Stimulated activated CD8-positive, alpha-beta memory T cell treated with anti-CD3 and anti-CD28 coated beads, Interleukin-15, amount 100 ng/mL, for 4 hours (primary cell): ENCODE results near the gene TSC22D4.
"Not testable (repeated sequence)": the region's sequence is repeated elsewhere in the genome, so short reads cannot be mapped to it uniquely, and the experiment has no call there.

ENCODE experiments used
- DNase-seq, 2 donors: peaks; one replicate each; pipeline ENCODE4 v3.0.0-alpha.2; 2020; ENCODE audit warnings: low read depth in 2 of 2

The TSC22D4 gene

DNA sequence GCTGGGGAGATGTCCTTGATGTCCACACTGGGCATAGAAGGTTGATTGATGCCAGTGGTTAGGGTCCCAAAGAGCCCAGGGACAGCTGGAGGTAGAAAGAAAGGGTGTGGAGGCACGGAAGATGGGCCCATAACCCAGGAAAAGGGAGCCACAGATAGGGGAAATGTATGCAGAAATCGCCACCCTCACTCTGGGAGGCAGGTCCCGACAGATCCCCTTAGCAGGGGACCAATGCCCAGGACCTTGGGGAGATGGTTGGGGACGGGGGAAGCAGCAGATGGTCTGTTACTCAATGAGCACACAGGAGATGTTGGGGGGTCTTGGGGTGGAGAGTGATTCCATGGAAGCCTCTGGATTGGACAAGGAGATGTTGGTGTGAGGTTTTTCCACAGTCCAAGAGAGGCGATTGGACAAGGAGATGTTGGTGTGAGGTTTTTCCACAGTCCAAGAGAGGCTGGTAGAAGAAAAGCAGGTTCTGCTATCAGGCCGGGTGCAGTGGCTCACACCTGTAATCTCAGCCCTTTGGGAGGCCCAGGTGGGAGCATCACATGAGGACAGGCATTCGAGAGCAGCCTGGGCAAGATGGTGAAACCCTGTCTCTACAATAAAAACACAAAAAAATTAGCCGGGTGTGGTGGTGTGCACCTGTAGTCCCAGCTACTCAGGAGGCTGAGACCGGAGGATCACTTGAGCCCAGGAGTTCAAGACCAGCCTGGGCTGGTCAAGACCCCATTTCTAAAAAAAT lies 35.7 kb downstream of the TSC22D4 start:
- DNase-seq = no peak

DNA sequence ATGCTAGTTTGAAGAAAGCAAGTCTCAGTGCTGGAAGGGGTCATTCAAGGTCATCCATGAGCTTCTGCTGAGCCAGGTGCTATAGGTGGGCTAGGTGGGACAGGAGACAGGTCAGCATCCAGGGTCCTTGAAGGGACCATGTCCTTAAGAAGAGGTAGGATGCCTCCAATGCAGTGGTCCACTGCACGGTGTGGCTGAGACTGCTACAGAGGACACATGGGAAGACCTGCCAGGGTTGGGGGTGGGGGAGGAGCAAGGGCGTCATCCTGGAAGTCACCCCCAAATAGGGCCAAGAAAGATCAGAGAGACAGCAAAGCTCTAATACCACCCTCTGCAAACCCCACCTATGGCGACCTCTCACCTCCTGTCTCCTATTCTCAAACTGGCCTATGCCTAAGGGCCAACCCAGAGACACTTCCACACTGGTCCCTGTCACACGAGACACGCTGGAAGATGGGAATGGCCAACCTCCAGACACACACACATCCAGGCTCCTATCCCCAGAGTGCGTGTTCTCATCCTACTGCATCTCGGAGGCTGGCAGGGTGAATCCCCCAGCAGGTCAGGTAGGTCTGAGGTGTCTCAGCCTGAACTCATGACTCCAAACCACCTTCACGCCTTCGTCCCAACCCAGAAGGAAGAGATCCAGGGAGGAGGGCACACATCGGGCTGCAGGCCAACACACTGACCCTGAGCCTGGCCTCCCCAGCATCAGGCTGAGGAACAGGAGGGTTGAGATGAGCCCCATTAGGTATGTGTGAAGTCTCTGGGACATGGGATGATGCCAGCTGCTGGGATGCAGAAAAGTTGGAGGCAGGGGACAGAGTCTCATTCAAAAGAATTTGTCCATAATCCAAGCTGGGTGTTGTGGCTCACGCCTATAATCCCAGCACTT lies 37.1 kb downstream of the TSC22D4 start:
- DNase-seq = no peak

DNA sequence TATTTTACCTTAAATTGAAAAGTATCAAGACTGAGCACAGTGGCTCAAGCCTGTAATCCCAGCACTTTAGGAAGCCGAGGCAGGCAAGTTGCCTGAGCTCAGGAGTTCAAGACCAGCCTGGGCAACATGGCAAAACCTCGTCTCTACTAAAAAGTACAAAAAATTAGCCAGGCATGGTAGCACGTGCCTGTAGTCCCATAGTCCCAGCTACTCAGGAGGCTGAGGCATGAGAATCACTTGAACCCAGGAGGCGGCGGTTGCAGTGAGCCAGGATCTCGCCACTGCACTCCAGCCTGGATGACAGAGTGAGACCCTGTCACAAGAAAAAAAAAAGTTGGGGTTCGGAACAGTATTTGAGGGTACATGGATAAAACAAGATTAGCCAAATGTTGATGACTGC lies 39.8 kb downstream of the TSC22D4 start:
- DNase-seq = not testable (repeated sequence)

DNA sequence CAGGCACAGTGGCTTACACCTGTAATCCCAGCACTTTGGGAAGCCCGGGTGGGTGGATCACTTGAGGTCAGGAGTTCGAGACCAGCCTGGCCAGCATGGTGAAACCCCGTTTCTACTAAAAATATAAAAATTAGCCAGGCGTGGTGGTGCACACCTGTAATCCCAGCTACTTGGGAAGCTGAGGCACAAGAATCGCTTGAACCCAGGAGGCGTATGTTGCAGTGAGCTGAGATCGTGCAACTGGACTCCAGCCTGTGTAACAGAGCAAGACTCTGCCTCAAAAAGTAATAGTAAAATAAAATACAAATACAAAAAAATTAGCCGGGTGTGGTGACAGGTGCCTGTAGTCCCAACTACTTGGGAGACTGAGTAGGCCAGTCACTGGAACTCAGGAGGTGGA lies 40.3 kb downstream of the TSC22D4 start:
- not testable (repeated sequence) for DNase-seq

DNA sequence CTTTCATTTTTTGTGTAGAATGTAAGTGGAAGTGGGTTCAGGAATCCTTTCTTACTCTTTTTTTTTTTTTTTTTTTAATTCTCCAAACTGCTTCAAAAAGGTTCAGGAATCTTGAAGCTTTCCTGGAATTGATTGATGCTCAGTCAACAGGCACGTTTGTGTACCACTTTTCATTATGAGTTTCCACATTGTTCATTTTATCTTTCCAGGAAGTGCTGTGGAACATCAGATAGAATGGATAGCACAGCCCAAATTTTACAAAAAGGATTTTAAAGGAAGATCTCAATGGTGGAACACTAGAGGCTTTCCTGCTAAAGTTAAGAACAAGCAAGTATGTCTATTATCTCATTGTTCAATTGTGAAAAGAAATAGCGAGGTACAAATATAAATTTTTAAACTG lies 40.8 kb downstream of the TSC22D4 start:
- DNase-seq = no peak

DNA sequence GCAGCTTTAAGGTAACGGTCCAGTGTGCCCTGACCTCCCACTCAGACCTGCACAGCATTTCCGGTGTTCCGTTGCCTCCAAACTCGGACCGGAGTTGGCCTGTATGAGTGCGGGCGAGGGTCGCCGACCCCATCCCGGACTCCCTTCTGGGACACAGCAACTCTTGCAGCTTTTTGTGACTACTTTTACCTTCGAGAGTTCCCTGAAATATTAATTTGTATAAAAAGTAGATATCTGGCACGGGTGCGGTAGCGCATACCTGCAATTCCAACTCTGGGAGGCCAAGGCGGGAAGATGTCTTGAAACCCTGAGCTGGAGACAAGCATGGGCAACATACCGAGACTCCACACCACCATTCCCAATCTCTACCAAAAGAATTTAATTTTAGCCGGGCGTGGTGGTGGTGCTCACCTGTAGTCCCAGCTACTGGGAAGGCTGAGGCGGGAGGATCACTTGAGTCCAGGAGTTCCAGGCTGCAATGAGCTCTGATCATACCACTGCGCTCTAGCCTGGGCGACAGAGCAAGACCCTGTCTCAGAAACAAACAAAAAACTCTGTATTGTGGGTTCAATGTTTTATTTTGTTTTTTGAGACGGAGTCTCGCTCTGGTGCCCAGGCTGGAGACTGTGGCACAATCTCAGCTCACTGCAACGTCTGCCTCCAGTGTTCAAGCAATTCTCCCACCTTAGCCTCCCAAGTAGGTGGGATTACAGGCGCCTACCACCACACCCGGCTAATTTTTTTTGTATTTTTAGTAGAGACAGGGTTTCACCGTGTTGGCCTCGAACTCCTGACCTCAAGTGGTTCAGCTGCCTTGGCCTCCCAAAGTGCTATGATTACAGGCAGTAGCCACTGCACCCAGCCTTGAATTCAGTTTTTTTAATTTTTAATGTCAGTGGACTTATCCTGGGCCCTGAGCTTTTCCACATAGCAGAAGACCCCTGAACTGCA lies 41.6 kb downstream of the TSC22D4 start:
- DNase-seq = no peak

DNA sequence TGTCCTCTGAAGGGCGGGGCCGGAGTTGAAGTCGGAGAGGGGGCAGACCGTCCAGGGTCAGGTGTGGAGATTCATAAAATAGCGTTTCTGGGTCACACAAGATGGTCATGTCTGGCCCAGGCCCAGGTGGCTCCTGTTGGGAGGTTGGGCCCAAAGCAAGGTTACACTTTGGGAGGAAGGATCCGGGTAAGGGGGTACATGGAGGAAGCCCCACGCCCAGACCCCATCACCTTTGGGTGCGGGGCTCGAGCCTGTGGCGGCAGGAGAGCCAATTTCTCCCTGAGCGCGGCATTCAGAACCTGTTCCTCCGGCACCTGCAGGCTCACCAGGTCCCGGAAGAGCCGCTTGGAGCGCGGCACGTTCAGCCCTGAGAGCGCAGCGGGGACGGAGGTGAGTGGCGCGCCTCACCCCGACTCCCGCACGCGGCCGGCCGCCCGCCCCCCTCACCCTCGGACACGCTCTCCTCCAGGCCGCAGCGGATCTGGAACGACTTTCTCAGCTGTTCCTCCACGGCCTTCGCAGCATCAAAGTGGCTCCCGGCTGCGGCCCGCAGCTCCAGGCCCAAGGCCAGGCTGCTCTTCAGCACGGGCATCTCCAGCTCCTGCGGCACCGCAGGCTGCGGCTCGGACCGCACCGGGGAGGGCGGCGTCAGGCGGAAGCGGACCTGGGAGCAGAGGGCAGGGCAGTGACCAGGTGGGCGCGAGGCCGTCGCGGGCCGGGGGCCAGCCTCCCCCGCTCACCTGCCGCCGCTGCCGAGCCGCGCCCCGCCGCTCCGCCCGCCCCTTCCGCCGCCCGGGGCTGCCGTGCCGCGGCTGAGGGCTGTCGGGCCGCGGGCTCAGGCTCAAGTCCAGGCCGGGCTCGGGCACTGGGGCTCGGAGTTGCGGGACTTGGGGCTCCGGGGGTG lies 43.4 kb downstream of the TSC22D4 start:
- DNase-seq = no peak

DNA sequence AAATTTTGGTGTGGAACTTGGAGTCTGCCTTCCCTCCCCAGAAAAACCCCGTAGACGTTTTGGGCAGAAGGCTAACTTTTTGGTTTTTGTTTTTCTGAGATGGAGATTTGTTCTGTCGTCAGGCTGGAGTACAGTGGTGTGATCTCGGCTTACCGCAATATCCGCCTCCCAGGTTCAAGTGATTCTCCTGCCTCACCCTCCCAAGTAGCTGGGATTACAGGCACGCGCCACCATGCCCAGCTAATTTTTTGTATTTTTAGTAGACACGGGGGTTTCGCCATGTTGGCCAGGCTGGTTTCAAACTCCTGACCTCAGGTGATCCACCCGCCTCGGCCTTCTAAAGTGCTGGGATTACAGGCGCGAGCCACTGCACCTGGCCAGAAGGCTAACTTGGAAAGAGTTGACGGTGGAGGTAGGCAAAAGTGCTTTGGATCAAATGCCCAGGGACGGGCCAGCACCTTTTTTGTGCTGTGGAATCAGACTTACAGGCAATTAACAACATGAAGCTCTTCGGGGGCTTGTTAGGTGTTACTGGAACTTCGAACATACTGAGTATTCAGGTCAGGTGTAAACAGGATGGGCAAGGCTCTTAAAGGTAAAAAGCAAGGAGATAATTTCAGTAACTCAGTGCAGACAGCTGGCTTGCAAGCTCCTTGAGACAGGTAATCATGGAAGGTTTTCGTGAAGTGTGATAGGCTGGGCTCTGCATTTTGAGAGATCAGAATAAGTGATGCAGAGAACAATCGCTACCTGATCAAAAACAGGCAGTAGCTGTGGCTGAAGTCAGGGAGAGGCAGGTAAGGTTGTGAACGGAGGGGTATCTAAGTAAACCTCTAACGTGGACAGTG lies 44.5 kb downstream of the TSC22D4 start:
- no peak for DNase-seq

DNA sequence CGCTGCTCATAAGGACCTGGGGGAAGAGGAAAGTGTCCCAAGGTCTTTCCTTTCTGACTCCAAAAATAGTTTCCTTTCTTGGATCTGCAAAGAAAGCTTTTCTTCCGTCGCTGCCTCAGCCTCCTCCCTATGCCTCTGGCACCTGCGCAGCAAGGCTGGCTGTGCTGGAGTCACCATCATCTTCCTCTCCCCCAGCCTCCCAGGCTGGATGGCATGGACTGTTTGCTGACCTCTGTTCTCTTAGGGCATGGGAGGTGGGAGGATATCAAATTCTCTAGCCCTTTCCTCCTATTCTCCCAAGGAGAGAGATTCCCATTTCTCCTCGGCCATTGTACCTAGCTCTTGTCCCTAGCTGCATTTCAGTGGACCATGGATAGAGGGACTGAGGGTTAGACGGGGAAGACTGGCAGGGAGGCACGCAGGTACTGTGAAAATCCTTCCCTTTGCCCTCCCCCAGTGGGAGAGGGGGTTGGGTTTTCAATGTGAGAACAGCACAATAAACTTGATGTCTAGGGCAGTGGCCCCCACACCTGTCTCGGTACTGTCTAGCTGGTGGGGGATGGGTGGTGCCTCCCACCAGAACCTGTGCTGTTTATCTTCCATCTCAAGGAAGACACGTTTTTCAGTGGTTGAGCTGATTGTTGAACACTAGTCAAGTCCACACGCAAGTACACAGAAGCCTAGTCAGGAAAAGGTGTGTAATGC lies 45.3 kb downstream of the TSC22D4 start:
- DNase-seq = no peak

DNA sequence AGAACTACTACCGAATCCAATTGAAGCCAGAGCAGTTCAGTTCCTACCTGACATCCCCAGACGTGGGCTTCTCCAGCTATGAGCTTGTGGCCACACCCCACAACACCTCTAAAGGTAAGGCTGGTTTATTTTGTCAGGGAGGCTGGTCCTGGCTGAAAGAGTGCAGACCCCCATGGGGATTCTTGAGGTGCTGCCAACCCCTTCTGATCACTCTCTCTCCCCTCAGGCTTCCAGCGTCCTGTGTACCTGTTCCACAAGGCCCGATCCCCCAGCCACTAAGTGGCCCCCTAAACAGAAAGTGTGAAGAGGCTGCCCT lies 45.8 kb downstream of the TSC22D4 start:
- DNase-seq = no peak

DNA sequence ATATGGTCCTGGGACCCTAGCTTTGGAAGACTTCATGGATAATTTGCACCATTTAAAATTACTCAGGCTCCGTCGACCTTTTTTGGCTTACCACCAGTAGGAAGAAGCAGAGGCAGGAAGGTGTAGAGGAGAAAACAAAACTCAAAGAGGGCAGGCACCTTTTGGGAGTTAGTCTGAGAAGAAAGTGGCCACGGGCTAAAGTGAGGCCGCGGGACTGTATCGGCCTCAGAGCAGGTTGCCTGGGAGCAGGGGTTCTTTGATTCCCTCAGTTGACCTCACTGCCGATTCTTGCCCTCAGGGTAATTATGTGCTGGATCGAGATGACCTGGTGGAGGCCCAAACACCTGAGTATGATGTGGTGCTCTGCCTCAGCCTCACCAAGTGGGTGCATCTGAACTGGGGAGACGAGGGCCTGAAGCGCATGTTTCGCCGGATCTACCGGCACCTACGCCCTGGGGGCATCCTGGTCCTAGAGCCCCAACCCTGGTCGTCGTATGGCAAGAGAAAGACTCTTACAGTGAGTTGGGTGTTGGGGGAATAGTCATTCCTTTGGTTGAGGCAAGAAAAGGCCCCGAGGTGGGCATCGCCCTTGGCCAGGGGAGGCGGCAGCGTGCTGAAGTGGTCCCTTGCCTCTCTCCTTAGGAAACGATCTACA lies 46.3 kb downstream of the TSC22D4 start:
- no peak for DNase-seq

DNA sequence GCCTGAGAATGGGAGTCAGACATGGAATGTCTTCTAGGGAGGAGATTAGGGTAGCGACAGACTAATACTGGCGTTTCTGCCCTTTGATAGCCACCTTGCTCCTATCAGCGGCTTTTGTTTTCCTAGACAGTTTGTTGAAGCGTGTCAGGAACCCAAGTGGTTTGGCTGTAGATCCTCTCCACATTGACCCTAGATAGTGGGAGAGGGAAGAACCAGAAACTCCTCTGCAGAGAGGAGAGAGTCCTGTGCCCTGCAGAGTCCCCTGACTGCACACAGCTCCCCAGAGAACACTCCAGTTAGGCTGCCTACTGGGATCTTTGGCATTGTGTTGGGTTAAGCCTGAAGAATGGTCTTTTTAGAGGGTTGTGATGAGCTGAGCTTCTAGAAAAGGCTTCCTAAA lies 47.0 kb downstream of the TSC22D4 start:
- DNase-seq = no peak

DNA sequence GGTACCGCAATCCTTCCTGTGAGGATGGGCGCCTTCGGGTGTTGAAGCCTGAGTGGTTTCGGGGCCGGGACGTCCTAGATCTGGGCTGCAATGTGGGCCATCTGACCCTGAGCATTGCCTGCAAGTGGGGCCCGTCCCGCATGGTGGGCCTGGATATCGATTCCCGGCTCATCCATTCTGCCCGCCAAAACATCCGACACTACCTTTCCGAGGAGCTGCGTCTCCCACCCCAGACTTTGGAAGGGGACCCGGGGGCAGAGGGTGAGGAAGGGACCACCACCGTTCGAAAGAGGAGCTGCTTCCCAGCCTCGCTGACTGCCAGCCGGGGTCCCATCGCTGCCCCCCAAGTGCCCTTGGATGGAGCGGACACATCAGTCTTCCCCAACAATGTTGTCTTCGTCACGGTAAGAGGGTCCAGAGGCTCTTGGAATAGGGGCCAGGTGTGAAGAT lies 47.7 kb downstream of the TSC22D4 start:
- DNase-seq = no peak

DNA sequence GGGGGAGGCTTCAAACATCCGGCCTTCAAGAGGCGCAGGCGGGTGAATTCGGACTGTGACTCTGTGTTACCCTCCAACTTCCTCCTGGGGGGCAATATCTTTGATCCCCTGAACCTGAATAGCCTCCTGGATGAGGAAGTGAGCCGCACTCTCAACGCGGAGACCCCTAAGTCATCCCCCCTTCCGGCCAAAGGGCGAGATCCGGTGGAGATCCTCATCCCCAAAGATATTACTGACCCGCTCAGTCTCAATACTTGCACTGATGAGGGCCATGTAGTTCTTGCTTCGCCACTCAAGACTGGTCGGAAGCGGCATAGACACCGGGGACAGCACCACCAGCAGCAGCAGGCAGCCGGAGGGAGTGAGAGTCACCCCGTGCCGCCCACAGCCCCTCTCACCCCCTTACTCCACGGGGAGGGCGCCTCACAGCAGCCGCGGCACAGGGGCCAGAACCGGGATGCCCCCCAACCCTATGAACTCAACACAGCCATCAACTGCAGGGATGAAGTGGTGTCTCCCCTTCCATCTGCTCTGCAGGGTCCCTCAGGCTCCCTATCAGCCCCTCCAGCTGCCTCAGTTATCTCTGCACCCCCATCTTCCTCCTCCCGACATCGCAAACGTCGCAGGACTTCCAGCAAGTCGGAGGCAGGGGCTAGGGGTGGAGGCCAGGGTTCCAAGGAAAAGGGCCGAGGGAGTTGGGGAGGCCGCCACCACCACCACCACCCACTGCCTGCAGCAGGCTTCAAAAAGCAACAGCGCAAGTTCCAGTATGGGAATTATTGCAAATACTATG lies 48.3 kb downstream of the TSC22D4 start:
- DNase-seq = peak in 1 of 2 donors; percentile 24

DNA sequence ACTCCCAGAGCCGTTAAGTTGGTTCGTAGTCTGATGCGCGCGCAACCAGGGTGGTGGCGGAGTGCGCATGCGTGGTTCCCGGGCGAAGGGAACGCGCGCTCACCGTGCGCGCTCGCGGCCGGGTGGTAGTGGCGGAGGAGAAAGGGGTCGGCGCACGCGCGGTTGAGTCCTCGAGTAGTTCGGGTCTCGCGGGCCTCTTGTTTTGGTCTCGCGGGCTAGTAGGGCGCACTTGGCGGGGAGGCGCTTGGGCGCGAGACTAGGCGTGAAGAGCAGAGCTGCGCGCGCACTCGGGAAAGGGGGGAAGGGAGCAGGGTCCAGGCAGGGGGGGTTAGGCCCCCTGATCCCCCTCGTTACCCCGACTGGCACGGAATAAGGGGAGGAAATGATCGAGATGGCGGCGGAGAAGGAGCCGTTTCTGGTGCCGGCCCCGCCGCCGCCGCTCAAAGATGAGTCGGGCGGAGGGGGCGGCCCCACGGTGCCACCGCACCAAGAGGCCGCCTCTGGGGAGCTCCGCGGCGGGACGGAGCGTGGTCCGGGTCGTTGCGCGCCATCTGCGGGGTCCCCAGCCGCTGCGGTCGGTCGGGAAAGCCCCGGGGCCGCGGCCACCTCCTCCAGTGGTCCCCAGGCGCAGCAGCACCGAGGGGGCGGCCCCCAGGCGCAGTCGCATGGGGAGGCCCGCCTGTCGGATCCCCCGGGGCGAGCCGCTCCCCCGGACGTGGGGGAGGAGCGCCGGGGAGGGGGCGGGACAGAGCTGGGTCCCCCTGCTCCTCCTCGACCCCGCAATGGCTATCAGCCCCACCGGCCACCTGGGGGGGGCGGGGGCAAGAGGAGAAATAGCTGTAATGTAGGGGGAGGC lies 49.1 kb downstream of the TSC22D4 start, which contains the start of gene MEPCE:
Gene MEPCE, plus strand, starts transcription at position 195 of the 856 bp plus-strand sequence. Its CDS starts 188 bp downstream, at position 383.
- peak; percentile 91 for DNase-seq

DNA sequence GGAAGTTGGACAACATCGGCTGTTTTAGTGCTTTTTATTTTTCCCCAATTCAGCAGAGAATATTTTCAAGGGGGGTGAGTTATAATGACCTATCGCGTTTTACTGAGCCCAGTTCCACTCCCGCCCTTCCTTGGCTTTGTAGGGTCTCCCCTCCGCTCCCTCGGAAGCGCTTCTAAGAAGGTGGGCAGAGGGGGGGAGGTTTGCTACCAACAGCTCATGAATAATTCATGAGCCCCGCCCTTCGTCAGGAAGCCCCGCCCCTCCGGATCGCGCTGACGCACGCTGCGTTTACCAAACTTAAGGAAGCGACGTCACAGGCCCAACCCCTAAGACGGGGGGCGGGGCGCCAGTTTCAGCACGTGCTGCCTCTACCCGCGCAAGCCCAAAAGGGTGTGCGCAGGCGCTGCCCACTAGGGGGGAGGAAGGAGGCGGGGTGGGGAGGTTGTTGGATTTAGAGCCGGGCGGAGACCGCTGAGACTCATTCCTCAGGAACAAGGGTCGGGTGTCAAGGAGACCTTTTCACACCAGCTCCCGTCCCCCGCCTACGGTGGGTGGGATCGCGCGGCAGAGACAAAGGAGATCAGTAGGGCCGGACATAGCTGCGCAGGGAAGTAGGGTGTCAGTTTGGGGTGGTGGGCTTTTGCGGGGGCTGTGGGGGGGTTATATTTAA lies 49.9 kb downstream of the TSC22D4 start:
- peak; percentile 100 for DNase-seq
